GM11168 (cell line): Measurements from ENCODE around the gene DNAH3.

Experiments
- in situ Hi-C: fragments of 300-500 bp; cut with MboI; formaldehyde crosslinking; loops from one replicate; pipeline ENCODE4 v1.12.0; 2022; ENCODE audit warnings: low sequenced_read_pairs; ENCODE audit not compliant: unreplicated experiment

Gene DNAH3

DNA sequence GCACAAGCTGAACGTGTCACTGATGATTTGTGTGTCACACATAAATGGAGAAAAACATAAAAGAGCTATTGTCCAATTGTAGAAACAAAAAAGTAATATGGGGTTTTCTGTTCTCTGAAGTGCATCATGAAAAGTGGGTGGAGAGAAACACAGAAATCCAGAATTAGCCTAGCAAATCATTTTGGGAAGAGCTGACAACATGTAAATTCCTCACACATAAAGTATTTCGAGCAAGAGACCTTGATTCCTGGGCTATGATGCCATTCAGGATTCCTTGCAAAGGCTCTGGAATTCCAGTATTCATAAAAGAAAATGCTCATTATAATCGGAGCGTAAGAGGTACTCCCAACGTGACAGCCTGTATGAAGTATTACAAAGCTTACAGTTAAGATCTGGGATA, 251.6 kb downstream of the DNAH3 start:
- in situ Hi-C loops = no loop called here

DNA sequence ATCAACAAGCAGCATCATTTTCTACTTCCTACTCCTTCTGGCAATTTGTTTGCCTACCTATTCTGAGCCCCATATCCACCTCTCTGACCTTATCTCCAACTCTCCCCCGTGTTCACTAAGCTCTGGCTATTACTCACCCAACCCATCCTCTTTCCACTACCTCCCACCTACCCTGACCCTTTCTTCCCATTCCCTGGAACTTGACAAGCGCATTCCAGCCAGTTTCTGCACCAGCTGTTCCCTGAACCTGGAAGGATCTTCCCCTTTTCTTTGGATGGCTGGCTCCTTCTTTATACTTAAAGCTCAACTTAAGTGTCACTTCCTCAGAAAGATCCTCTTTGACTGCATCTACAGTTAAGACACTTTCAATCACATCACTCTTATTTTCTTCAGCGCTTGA, 252.7 kb downstream of the DNAH3 start:
- in situ Hi-C loops = no loop called here

DNA sequence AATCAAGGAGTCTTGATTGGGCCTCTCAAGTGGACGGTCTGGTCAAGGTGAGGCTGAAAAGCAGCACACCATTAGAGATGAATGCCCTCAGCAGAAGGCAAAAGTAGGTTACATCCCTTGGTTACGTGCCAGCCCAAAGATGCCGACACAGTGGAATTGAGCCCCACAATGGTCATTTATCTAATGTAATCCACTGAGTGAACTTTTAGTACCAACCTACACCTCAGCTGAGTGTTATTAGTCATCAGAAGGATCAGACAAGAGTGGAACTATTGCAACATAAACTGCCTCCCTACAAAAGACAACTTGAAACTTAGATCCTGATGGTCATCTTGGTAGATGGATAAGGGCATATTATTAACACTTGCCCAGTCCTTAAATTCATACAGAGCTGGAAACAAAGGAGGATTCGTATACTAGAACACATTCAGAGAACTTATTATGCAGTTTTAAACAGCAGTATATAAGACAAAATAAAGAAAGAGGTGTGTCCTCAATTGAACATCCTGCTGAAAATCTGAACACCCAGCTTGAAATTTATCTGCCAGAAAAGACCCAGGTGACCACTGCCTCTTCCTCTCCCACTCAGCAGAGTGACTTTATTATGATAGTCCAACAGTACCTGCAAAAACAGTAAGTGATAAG, 253.3 kb downstream of the DNAH3 start:
- in situ Hi-C loops = no loop called here

DNA sequence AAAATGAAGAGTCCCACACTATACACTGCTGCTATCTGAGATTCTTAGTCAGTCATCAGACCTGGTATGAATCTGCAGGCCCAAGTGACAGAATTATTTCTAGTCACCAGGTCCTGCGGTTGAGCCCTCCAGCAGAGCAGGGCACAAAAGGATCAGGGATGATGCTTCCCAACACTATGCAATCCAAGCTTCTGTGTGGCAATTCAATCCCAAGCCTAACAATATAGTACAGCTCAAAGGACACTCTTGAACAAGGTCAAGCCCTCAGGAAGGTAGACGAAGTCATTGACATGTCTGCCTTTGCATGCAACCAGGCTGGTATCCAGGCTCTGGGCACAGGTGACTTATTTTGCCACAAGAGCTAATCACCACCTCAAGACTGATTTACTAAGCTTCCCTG, 256.3 kb downstream of the DNAH3 start:
- in situ Hi-C loops = no loop called here

DNA sequence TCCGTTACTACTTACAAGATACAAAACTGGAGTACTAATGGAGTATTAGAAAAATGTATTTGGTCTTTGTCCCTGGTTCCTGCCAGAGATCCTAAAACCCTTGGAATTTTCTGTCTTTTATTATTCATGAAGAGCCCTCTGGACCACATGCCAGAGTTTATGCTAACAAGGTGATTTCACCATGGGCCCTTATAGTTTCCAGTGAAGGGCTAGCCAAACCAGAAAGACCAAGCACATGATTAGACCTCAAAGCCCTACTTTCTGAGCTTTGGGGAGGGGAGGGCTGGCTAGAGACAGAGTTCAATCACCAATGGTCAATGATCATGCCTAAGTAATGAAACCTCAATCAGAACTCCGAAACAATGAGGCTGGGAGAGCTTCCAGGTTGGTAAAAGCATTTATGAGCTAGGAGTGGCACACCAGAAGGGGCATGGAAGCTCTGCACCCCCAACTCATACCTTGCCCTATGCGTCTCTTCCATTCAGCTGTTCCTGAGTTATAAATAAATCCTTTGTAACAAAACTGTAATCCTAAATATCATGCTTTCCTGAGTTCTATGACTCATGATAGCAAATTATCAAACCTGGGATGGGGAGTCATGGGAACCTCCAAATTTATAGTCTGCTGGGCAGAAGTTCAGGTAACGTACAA, 260.9 kb downstream of the DNAH3 start:
- in situ Hi-C loops = no loop called here

DNA sequence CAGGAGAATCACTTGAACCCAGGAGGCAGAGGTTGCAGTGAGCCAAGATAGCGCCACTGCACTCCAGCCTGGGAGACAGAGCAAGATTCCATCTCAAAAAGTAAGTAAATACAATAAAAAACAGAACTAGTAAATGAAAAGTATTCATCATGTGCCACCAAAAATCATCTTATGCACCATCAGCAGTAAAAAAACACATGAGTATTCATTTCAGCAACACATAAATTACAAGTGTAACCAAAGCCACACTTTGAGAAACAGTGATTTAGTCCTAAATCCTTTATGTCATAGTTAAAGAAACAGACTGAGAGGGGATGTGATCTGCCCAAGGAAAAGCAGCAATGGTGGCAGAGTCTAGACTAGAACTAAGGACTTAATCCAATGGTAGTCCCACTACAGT, 263.4 kb downstream of the DNAH3 start:
- in situ Hi-C loops = no loop called here

DNA sequence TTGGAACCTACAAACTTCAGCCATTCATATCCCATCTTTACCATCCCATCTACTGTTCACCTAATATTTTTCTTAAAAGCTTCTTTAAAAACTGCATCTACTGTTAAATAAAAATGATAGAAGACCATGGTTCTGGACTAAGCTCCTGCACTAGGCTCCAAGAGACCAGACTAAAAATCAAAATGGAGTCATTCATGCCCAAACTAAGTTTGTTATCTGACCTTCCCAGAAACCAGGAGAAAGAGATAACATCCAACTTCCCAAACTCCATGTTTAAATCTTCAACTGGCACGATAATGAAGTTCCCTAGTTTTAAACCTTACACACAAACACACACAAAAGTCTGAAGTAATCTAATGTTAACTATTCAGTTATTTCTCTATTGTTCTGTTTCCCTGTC, 264.3 kb downstream of the DNAH3 start:
- in situ Hi-C loops = no loop called here

DNA sequence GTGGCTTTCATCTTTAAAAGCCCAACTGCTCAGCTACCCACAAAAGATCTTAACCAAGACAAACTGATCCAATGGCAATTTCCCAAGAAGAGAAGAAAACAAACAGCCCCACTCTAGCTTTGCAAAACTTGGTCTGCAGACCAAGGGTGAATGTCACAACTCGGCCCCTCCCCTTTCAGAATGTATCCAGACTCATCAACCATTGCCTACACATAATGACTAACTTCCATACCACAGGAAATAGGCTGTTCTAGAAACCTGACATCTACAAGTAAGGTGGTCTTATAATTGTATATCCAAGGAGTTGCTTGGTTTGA, 266.4 kb downstream of the DNAH3 start:
- in situ Hi-C loops = no loop called here

DNA sequence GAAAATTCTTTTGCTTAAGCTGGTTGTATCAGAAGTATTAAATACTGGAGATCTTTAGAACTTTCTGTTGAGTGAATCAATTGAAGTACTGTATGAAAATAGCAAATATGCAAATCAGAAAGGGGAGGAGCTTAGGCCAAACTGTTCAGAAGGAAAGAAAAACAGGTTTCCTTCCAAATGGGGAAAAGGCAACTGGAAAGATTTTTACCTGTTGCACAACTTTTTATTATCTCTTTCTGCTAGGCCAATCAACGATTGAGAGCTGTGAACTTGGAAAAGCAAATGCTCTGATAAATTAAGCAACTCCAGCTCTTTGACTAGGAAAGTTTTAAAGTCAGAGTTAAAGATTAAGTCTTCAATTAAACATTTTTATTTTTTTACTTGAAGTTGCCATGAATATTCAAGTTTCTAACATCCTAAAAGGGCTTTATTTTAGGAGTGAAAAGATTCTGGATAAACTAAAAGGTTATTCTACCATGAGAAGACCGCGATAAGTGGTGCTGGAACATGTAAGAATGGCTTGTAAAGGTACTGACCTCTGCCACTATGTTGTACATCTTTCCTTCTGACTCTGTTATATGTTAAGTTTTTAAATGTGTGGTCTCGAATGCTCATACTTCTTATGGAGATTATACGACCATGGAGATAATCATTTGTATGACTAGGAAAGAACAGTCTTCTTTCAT, 266.9 kb downstream of the DNAH3 start:
- in situ Hi-C loops = no loop called here
